GM18907 (cell line): ENCODE data around the gene OR6J1.
"Not testable (repeated sequence)": the region's sequence is repeated elsewhere in the genome, so short reads cannot be mapped to it uniquely, and the experiment has no call there.

Source experiments
- ATAC-seq: cut with Tn5 transposase; IDR thresholded peaks from one replicate; pipeline ENCODE4 v1.9.1; 2021; ENCODE audit warnings: mild to moderate bottlenecking, moderate library complexity; ENCODE audit not compliant: unreplicated experiment

OR6J1 gene

GRCh38 chr14:22610931-22611330 lies 33.2 kb downstream of the OR6J1 start:
- ATAC-seq: no peak

- ATAC-seq: no peak
Observed at GRCh38 chr14:22607291-22607690, 36.9 kb downstream of the OR6J1 start.

- ATAC-seq: no peak
Observed at GRCh38 chr14:22606380-22606779, 37.8 kb downstream of the OR6J1 start.

GRCh38 chr14:22602862-22603261 lies 41.3 kb downstream of the OR6J1 start:
- ATAC-seq: no peak

GRCh38 chr14:22601996-22602395 lies 42.2 kb downstream of the OR6J1 start:
- no peak for ATAC-seq

- ATAC-seq: no peak
Observed at GRCh38 chr14:22601456-22601855, 42.7 kb downstream of the OR6J1 start.

- no peak for ATAC-seq
Observed at GRCh38 chr14:22600027-22600426, 44.1 kb downstream of the OR6J1 start.

GRCh38 chr14:22599349-22599748 lies 44.8 kb downstream of the OR6J1 start:
- no peak for ATAC-seq

- peak; percentile 54 for ATAC-seq
Observed at GRCh38 chr14:22598896-22599244, 45.3 kb downstream of the OR6J1 start.

- ATAC-seq: peak; percentile 80
Observed at GRCh38 chr14:22598099-22598895, 45.9 kb downstream of the OR6J1 start, which contains the start of gene ABHD4. Gene ABHD4 (plus strand): TSS chr14:22598300. CDS start chr14:22598307, 7 bp downstream.

GRCh38 chr14:22597771-22598098 lies 46.4 kb downstream of the OR6J1 start:
- peak; percentile 21 for ATAC-seq

- ATAC-seq: no peak
Observed at GRCh38 chr14:22597265-22597664, 46.9 kb downstream of the OR6J1 start.

GRCh38 chr14:22596354-22596879 lies 47.7 kb downstream of the OR6J1 start:
- ATAC-seq: no peak

GRCh38 chr14:22594156-22594716 lies 49.9 kb downstream of the OR6J1 start:
- no peak for ATAC-seq

- ATAC-seq: no peak
Observed at GRCh38 chr14:22593601-22594000, 50.6 kb downstream of the OR6J1 start.

GRCh38 chr14:22593189-22593588 lies 51.0 kb downstream of the OR6J1 start:
- no peak for ATAC-seq

GRCh38 chr14:22589096-22589839 lies 54.9 kb downstream of the OR6J1 start, which contains the start of gene DAD1:
Gene DAD1 (minus strand): TSS chr14:22589224. CDS start chr14:22589157, 67 bp downstream.
- peak; percentile 94 for ATAC-seq

GRCh38 chr14:22588526-22589095 lies 55.5 kb downstream of the OR6J1 start:
- ATAC-seq: no peak

GRCh38 chr14:22587677-22588422 lies 56.3 kb downstream of the OR6J1 start:
- not testable (repeated sequence) for ATAC-seq

- ATAC-seq: no peak
Observed at GRCh38 chr14:22587247-22587646, 56.9 kb downstream of the OR6J1 start.

GRCh38 chr14:22583994-22584393 lies 60.2 kb downstream of the OR6J1 start:
- no peak for ATAC-seq
